H1 (cell line): Measurements from ENCODE around the gene KRTAP5-6. TPM values are rescaled to one million over a fixed set of nuclear protein-coding genes. Genes with fewer than 3 reads are reported as not detected.

Experiments
- ASH2L ChIP-seq: fragments of 200-600, 300-600 bp; sonication (generic); IDR thresholded peaks from one replicate; pipeline ENCODE4 v1.7.1; 2017; ENCODE audit warnings: low read length
- CBX8 ChIP-seq: fragments of 300-800, 300-1000 bp; sonication (generic); IDR thresholded peaks from 2 replicates; pipeline ENCODE4 v1.7.1; 2016; ENCODE audit warnings: low read depth, low read length, borderline replicate concordance
- EZH2 ChIP-seq: fragments of 200-600 bp; sonication (generic); IDR thresholded peaks from 2 replicates; pipeline ENCODE4 v1.7.1; 2012; ENCODE audit warnings: low read depth, mild to moderate bottlenecking, moderate library complexity, low read length, inconsistent platforms; ENCODE audit not compliant: severe bottlenecking
- FOSL1 ChIP-seq: IDR thresholded peaks from 2 replicates; pipeline ENCODE4 v1.6.1; 2011; ENCODE audit warnings: mild to moderate bottlenecking, low read depth, low read length, moderate library complexity; ENCODE audit not compliant: insufficient read depth
- RXRA ChIP-seq: IDR thresholded peaks from 2 replicates; pipeline ENCODE4 v1.6.1; 2011; ENCODE audit warnings: low read depth, mild to moderate bottlenecking, low read length, moderate library complexity; ENCODE audit not compliant: insufficient read depth
- SIN3A ChIP-seq, 2 experiments: IDR thresholded peaks in 1 of 2; conservative IDR thresholded peaks in 1 of 2; 2 replicates each; pipeline ENCODE4 v1.6.1; 2011 to 2012; ENCODE audit warnings: low read length in 2 of 2, improper control_type of control experiment in 1 of 2, low read depth in 1 of 2, mild to moderate bottlenecking in 1 of 2
- SIX5 ChIP-seq: IDR thresholded peaks from 2 replicates; pipeline ENCODE4 v1.6.1; 2011; ENCODE audit warnings: mild to moderate bottlenecking, low read depth, low read length
- SP1 ChIP-seq: IDR thresholded peaks from 2 replicates; pipeline ENCODE4 v1.6.1; 2011; ENCODE audit warnings: low read depth, low read length
- SP2 ChIP-seq: IDR thresholded peaks from 2 replicates; pipeline ENCODE4 v1.6.1; 2012; ENCODE audit warnings: mild to moderate bottlenecking, low read length, inconsistent platforms
- SUZ12 ChIP-seq: fragments of 200-600 bp; sonication (generic); IDR thresholded peaks from 2 replicates; pipeline ENCODE4 v1.6.1; 2012; ENCODE audit warnings: mild to moderate bottlenecking, inconsistent platforms, low read length, moderate library complexity, mixed read lengths
- TBP ChIP-seq: IDR thresholded peaks from 2 replicates; pipeline ENCODE4 v1.6.1; 2011; ENCODE audit warnings: low read depth, low read length, improper control_type of control experiment
- ZNF274 ChIP-seq: IDR thresholded peaks from 2 replicates; pipeline ENCODE4 v1.7.0; 2012; ENCODE audit warnings: low read length, borderline replicate concordance; ENCODE audit errors: extremely low read depth
- polyA plus RNA-seq, 7 experiments: library from polyadenylated mRNA; depleted of rRNA in 3 of 7; stranded (reverse) in 5 of 7; unstranded in 2 of 7; fragments of >200 nt in 5 of 7; fragments of 200-250 nt in 2 of 7; gene quantifications; 1 replicate in 5 of 7; 2 replicates in 1 of 7; 4 replicates in 1 of 7; pipeline versions ENCODE4 v1.2.1 to v1.2.3, GENCODE V29; 2011 to 2013; ENCODE audit warnings: missing spikeins in 2 of 7, mixed read lengths in 2 of 7
- total RNA-seq: library from RNA; stranded (reverse); fragmentation: NEBNext Ultra II Directional; extraction: Animal tissue kit (Norgen Biotek cat#: 25700); gene quantifications from 2 replicates; pipeline ENCODE4 v1.2.1, GENCODE V29; 2021
- TF ChIP-seq, protein P1 (sequence below): fragments of 300-600 bp; sonication (generic); IDR thresholded peaks from 2 replicates; pipeline ENCODE4 v1.7.1; 2012; ENCODE audit warnings: low read length, moderate library complexity, mild to moderate bottlenecking, inconsistent platforms; ENCODE audit not compliant: insufficient replicate concordance

Gene KRTAP5-6
- total and polyA plus RNA-seq, 2 of the 8 experiments (the other 6 are each of a cell fraction or from before 2014, with no cell fraction given) = not detected

DNA sequence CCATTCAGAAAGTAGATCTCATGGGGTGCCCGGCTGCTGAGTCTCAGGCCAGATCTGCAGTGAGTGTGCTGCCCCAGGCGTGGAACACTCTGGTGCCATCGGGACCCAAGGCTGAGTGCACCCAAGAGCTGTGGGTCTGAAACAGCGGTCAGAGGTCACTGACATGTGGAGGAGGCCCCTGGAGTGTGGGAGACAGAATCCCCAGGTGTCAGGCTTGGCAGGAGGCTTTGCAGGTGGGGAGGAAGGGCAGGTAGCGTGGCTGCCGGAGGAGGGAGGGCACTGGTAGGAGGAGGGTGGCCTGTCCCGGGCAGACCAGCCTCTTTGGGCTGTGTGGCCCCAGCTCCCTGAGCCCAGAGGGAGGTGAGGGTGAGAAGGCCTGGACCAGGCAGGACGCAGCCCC, 31.7 kb upstream of the KRTAP5-6 start (continued):
- TF ChIP-seq, protein P1, sequence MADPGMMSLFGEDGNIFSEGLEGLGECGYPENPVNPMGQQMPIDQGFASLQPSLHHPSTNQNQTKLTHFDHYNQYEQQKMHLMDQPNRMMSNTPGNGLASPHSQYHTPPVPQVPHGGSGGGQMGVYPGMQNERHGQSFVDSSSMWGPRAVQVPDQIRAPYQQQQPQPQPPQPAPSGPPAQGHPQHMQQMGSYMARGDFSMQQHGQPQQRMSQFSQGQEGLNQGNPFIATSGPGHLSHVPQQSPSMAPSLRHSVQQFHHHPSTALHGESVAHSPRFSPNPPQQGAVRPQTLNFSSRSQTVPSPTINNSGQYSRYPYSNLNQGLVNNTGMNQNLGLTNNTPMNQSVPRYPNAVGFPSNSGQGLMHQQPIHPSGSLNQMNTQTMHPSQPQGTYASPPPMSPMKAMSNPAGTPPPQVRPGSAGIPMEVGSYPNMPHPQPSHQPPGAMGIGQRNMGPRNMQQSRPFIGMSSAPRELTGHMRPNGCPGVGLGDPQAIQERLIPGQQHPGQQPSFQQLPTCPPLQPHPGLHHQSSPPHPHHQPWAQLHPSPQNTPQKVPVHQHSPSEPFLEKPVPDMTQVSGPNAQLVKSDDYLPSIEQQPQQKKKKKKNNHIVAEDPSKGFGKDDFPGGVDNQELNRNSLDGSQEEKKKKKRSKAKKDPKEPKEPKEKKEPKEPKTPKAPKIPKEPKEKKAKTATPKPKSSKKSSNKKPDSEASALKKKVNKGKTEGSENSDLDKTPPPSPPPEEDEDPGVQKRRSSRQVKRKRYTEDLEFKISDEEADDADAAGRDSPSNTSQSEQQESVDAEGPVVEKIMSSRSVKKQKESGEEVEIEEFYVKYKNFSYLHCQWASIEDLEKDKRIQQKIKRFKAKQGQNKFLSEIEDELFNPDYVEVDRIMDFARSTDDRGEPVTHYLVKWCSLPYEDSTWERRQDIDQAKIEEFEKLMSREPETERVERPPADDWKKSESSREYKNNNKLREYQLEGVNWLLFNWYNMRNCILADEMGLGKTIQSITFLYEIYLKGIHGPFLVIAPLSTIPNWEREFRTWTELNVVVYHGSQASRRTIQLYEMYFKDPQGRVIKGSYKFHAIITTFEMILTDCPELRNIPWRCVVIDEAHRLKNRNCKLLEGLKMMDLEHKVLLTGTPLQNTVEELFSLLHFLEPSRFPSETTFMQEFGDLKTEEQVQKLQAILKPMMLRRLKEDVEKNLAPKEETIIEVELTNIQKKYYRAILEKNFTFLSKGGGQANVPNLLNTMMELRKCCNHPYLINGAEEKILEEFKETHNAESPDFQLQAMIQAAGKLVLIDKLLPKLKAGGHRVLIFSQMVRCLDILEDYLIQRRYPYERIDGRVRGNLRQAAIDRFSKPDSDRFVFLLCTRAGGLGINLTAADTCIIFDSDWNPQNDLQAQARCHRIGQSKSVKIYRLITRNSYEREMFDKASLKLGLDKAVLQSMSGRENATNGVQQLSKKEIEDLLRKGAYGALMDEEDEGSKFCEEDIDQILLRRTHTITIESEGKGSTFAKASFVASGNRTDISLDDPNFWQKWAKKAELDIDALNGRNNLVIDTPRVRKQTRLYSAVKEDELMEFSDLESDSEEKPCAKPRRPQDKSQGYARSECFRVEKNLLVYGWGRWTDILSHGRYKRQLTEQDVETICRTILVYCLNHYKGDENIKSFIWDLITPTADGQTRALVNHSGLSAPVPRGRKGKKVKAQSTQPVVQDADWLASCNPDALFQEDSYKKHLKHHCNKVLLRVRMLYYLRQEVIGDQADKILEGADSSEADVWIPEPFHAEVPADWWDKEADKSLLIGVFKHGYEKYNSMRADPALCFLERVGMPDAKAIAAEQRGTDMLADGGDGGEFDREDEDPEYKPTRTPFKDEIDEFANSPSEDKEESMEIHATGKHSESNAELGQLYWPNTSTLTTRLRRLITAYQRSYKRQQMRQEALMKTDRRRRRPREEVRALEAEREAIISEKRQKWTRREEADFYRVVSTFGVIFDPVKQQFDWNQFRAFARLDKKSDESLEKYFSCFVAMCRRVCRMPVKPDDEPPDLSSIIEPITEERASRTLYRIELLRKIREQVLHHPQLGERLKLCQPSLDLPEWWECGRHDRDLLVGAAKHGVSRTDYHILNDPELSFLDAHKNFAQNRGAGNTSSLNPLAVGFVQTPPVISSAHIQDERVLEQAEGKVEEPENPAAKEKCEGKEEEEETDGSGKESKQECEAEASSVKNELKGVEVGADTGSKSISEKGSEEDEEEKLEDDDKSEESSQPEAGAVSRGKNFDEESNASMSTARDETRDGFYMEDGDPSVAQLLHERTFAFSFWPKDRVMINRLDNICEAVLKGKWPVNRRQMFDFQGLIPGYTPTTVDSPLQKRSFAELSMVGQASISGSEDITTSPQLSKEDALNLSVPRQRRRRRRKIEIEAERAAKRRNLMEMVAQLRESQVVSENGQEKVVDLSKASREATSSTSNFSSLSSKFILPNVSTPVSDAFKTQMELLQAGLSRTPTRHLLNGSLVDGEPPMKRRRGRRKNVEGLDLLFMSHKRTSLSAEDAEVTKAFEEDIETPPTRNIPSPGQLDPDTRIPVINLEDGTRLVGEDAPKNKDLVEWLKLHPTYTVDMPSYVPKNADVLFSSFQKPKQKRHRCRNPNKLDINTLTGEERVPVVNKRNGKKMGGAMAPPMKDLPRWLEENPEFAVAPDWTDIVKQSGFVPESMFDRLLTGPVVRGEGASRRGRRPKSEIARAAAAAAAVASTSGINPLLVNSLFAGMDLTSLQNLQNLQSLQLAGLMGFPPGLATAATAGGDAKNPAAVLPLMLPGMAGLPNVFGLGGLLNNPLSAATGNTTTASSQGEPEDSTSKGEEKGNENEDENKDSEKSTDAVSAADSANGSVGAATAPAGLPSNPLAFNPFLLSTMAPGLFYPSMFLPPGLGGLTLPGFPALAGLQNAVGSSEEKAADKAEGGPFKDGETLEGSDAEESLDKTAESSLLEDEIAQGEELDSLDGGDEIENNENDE = no peak
- no peak for TF ChIP-seq TBP
- TF ChIP-seq EZH2 = no peak
- no peak for TF ChIP-seq RXRA
- TF ChIP-seq CBX8 = no peak
- TF ChIP-seq FOSL1 = no peak
- TF ChIP-seq SP1 = no peak
- no peak for TF ChIP-seq SUZ12
- no peak for TF ChIP-seq SIN3A (conservative IDR thresholded peaks at IDR 0.05 in 1 of 2, IDR thresholded peaks at IDR 0.05 in 1 of 2; ENCODE audit: low read depth in 1 of 2, low read length in 2 of 2)
- TF ChIP-seq SIX5 = no peak
- no peak for TF ChIP-seq SP2
- TF ChIP-seq ASH2L = no peak
- TF ChIP-seq ZNF274 = no peak
